ENCODE results near the gene C16orf54. TPM values are rescaled to one million over a fixed set of nuclear protein-coding genes. Genes with fewer than 3 reads are reported as not detected.
"Not testable (repeated sequence)": the region's sequence is repeated elsewhere in the genome, so short reads cannot be mapped to it uniquely, and the experiment has no call there.

Gene C16orf54
- total and polyA plus RNA-seq, 4 experiments from 2014 or later, result 11.8 to 143 (median 97.9) TPM

DNA sequence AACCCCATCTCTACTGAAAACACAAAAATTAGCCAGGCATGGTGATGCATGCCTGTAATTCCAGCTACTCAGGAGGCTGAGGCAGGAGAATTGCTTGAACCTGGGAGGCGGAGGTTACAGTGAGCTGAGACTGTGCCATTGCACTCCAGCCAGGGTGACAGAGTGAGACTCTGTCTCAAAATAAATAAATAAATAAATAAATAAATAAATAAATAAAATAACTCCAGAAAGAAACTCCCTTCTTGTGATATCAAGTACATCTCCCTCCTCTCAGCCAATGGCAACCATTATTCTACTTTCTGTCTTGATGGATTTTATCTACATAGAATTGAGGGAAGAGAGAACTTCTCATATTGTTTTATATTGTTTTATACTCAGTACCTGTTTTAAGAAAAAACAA lies 38.6 kb downstream of the C16orf54 start:
- peaks cover 17 to 38% (median 24%) of the 10 kb centered on the region in 4 donors for H3K4me1 Mint-ChIP-seq
- intact Hi-C loops (cut with micrococcal nuclease); H3K27ac Mint-ChIP-seq: not testable (repeated sequence)

DNA sequence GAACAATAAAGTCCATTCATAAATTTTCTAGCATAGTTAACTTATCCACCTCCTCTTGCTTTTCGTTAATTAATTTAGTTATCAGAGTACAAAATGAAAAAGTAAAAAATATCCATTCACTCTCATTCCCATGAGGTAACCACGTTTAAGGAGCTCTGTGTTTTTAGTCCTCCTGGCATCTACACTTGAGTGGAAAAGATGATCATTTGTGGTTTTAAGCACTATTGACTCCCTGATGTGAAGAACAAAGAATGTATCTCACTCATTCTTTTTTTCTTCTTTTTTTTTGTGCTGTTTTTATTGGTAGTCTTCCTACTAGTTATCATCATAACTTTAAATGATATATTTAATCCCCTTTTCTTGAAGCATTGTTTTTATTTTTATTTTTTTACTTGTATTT lies 40.8 kb downstream of the C16orf54 start:
- no peak overlapping the region for H3K4me3 ChIP-seq (ENCODE audit: low read length in 2 of 2)
- H3K4me1 ChIP-seq (ENCODE audit: insufficient read depth, low read length), result peaks cover 35% of the 10 kb centered on the region
- Mint-ChIP-seq H3K36me3 (no peaks in the 10 kb centered on the region), H3K27ac (peak overlapping the region in 4 of 7 donors; percentile 24 to 86 (median 48)), H3K4me3 (peak overlapping the region in 1 of 8 donors; percentile 29), H3K27me3 (no peaks in the 10 kb centered on the region), H3K9me3 (peaks cover 0 to 2% (median 0%) of the 10 kb centered on the region in 8 donors), H3K4me1 (peaks cover 27 to 50% (median 34%) of the 10 kb centered on the region in 4 donors)
- intact Hi-C loops (cut with micrococcal nuclease), result no loop called here
- no peak overlapping the region for H3K27ac ChIP-seq (ENCODE audit: low read depth, low read length)
- CTCF ChIA-PET (ENCODE audit: partially characterized antibody), result interaction anchor here (0.8 to 1.3 kb wide), 3 partner anchors 16 to 143 kb away, joined by 3 read pairs; no protein-coding TSS in a partner anchor
- no peaks in the 10 kb centered on the region for H3K36me3 ChIP-seq (ENCODE audit: insufficient read depth, low read length)
- no peak for DNase-seq
- H3K27me3 ChIP-seq (ENCODE audit: insufficient read depth, low read length), result no peaks in the 10 kb centered on the region
- no peaks in the 10 kb centered on the region for H3K9me3 ChIP-seq (ENCODE audit: control insufficient read depth in 1 of 2, low read length in 2 of 2)
- POLR2A ChIA-PET (ENCODE audit: partially characterized antibody), result interaction anchor here (0.9 to 8.7 kb wide), 6 partner anchors 34 to 111 kb away, joined by 3 to 148 read pairs (median 4); partner anchors contain the start of genes C16orf54, KIF22, MAZ and PAGR1

More for the DNA sequence above, 38.6 kb downstream of the C16orf54 start:
- H3K27ac ChIP-seq (ENCODE audit: low read depth, low read length); H3K27me3 ChIP-seq (ENCODE audit: insufficient read depth, low read length); H3K4me3 ChIP-seq (ENCODE audit: low read length in 2 of 2); POLR2A ChIA-PET (ENCODE audit: partially characterized antibody); H3K36me3 ChIP-seq (ENCODE audit: insufficient read depth, low read length); CTCF ChIA-PET (ENCODE audit: partially characterized antibody); H3K9me3 ChIP-seq (ENCODE audit: control insufficient read depth in 1 of 2, low read length in 2 of 2); H3K4me3 Mint-ChIP-seq; H3K27me3 Mint-ChIP-seq; H3K9me3 Mint-ChIP-seq; H3K36me3 Mint-ChIP-seq; DNase-seq: not testable (repeated sequence)
- peaks cover 27% of the 10 kb centered on the region for H3K4me1 ChIP-seq (ENCODE audit: insufficient read depth, low read length)

DNA sequence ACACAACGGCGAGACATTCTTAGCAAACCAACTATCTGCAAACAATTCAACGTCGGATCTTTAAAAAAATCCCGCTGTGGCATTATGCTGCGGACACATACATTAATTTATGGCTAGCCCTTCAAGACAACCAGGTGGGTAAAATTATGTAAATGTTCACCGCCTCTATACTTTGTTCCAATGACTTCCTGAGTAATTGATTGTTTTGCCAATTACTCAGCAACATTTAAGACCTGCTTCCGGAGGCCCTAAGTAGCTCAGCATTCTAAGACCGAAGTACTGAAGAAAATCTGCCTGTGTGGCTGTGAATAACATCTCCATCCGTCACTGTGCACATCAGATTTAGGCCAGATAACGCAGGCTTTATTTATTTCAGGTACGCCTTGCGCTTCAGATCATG lies 43.5 kb downstream of the C16orf54 start:
- peaks cover 0 to 2% (median 0%) of the 10 kb centered on the region in 8 donors for H3K9me3 Mint-ChIP-seq
- peak overlapping the region; percentile 75 to 88 (median 82) for H3K4me3 Mint-ChIP-seq
- Histone ChIP-seq H3K36me3 (ENCODE audit: insufficient read depth, low read length) (no peaks in the 10 kb centered on the region), H3K4me3 (ENCODE audit: low read length in 2 of 2) (peak overlapping the region in 1 of 2 donors; percentile 8), H3K9me3 (ENCODE audit: control insufficient read depth in 1 of 2, low read length in 2 of 2) (no peaks in the 10 kb centered on the region), H3K27me3 (ENCODE audit: insufficient read depth, low read length) (no peaks in the 10 kb centered on the region), H3K4me1 (ENCODE audit: insufficient read depth, low read length) (peaks cover 34% of the 10 kb centered on the region), H3K27ac (ENCODE audit: low read depth, low read length) (peak overlapping the region; percentile 61)
- intact Hi-C loops (cut with micrococcal nuclease), result loop anchor here (1.0 kb wide), 5 partner anchors 8 to 103 kb away; partner anchors contain the start of gene C16orf54
- DNase-seq, result peak in 4 of 5 donors; percentile 79 to 86 (median 82)
- H3K27me3 Mint-ChIP-seq, result no peaks in the 10 kb centered on the region
- CTCF ChIA-PET (ENCODE audit: partially characterized antibody), result interaction anchor here (1.1 to 9.2 kb wide), 24 partner anchors 10 to 948 kb away, joined by 3 to 172 read pairs (median 16); partner anchors contain the start of genes C16orf54, KIF22, MVP and PAGR1
- POLR2A ChIA-PET (ENCODE audit: partially characterized antibody), result interaction anchor here (0.6 to 8.7 kb wide), 44 partner anchors 8 to 715 kb away, joined by 3 to 148 read pairs (median 6); partner anchors contain the start of genes ALDOA, C16orf54, CDIPT and CORO1A
- H3K4me1 Mint-ChIP-seq, result peaks cover 25 to 38% (median 32%) of the 10 kb centered on the region in 4 donors
- H3K27ac Mint-ChIP-seq, result peak overlapping the region; percentile 95 to 100 (median 98)
- no peaks in the 10 kb centered on the region for H3K36me3 Mint-ChIP-seq

DNA sequence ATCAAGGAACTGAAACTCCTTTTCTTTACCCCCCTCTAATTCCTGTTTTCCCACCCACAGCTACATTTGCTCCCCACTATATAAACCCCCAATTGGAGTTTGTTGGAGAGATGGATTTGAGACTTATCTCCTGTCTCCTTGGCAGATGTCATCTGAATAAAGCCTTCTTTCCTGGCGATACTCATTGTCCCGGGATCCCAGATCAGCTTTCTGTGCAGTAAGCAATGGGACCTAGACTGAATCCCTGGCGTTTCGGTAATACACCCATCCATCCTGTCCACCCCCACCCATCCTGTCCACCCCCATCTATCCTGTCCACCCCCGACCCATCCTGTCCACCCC lies 44.6 kb downstream of the C16orf54 start:
- Histone ChIP-seq H3K36me3 (ENCODE audit: insufficient read depth, low read length) (no peaks in the 10 kb centered on the region), H3K4me3 (ENCODE audit: low read length in 2 of 2) (peak overlapping the region in 1 of 2 donors; percentile 8), H3K9me3 (ENCODE audit: control insufficient read depth in 1 of 2, low read length in 2 of 2) (no peaks in the 10 kb centered on the region), H3K4me1 (ENCODE audit: insufficient read depth, low read length) (peaks cover 34% of the 10 kb centered on the region), H3K27ac (ENCODE audit: low read depth, low read length) (peak overlapping the region; percentile 61), H3K27me3 (ENCODE audit: insufficient read depth, low read length) (no peaks in the 10 kb centered on the region)
- ChIA-PET CTCF (ENCODE audit: partially characterized antibody) (interaction anchor here (0.6 to 9.2 kb wide), 40 partner anchors 9 to 949 kb away, joined by 3 to 172 read pairs (median 8); partner anchors contain the start of genes C16orf54, KIF22, MVP and PAGR1), POLR2A (ENCODE audit: partially characterized antibody) (interaction anchor here (0.5 to 8.7 kb wide), 36 partner anchors 10 to 419 kb away, joined by 3 to 148 read pairs (median 5); partner anchors contain the start of genes ALDOA, C16orf54, CDIPT and HIRIP3)
- no peaks in the 10 kb centered on the region for H3K36me3 Mint-ChIP-seq
- peaks cover 0 to 2% (median 0%) of the 10 kb centered on the region in 8 donors for H3K9me3 Mint-ChIP-seq
- H3K4me1 Mint-ChIP-seq, result peaks cover 25 to 37% (median 31%) of the 10 kb centered on the region in 4 donors
- DNase-seq, result no peak
- H3K27ac Mint-ChIP-seq, result peak overlapping the region; percentile 95 to 100 (median 98)
- intact Hi-C loops (cut with micrococcal nuclease), result loop anchor here (2.0 kb wide), 2 partner anchors 296 to 304 kb away; partner anchors contain the start of gene INO80E
- H3K27me3 Mint-ChIP-seq, result no peaks in the 10 kb centered on the region
- peak overlapping the region in 6 of 8 donors; percentile 75 to 88 (median 84) for H3K4me3 Mint-ChIP-seq

DNA sequence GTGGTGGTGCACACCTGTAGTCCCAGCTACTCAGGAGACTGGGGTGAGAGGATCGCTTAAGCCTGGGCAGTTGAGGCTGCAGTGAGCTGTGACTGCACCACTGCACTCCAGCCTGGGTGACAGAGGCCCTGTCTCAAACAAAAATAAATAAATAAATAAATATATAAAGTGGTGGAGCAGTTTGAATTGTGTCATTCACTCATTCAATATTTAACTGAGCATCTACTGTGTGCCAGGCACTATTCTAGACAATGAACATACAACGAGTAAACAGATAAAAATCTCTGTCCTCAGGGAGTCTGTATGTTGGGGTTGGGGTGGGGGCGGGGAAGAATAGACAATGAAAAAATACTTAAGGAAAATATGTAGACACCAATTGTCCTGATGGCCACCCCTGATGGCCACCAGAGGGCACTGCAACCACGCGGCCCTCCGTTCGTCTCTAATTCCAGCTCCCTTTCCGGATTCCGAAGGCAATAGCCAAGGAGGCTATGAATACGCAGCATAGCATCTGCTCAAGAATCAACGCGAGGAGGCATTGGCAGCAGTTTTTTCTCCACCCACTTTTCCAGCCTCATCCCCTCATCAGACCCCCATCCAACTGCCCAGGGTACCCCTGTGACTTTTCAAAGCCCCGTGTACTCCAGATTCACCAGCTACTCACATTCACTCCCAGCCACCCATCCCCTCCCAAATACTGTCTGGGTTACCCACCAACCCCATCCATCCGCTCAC lies 45.4 kb downstream of the C16orf54 start:
- Mint-ChIP-seq H3K9me3 (peaks cover 0 to 2% (median 0%) of the 10 kb centered on the region in 8 donors), H3K4me3 (peak overlapping the region; percentile 75 to 87 (median 80)), H3K27me3 (no peaks in the 10 kb centered on the region), H3K36me3 (no peaks in the 10 kb centered on the region), H3K27ac (peak overlapping the region; percentile 95 to 100 (median 98)), H3K4me1 (peaks cover 25 to 37% (median 31%) of the 10 kb centered on the region in 4 donors)
- Histone ChIP-seq H3K4me1 (ENCODE audit: insufficient read depth, low read length) (peaks cover 34% of the 10 kb centered on the region), H3K27me3 (ENCODE audit: insufficient read depth, low read length) (no peaks in the 10 kb centered on the region), H3K4me3 (ENCODE audit: low read length in 2 of 2) (peak overlapping the region in 1 of 2 donors; percentile 11), H3K27ac (ENCODE audit: low read depth, low read length) (peak overlapping the region; percentile 61), H3K36me3 (ENCODE audit: insufficient read depth, low read length) (no peaks in the 10 kb centered on the region), H3K9me3 (ENCODE audit: control insufficient read depth in 1 of 2, low read length in 2 of 2) (no peaks in the 10 kb centered on the region)
- intact Hi-C loops (cut with micrococcal nuclease), result loop anchor here (1.0 to 2.0 kb wide), 7 partner anchors 21 to 321 kb away; partner anchors contain the start of genes INO80E, KIF22 and PAGR1
- POLR2A ChIA-PET (ENCODE audit: partially characterized antibody), result interaction anchor here (0.5 to 8.7 kb wide), 33 partner anchors 11 to 420 kb away, joined by 3 to 148 read pairs (median 5); partner anchors contain the start of genes ALDOA, C16orf54, CDIPT and HIRIP3
- DNase-seq, result peak; percentile 78 to 79 (median 79)
- CTCF ChIA-PET (ENCODE audit: partially characterized antibody), result interaction anchor here (0.7 to 9.2 kb wide), 45 partner anchors 9 to 355 kb away, joined by 3 to 172 read pairs (median 7); partner anchors contain the start of genes CDIPT, KIF22, MVP and PAGR1

DNA sequence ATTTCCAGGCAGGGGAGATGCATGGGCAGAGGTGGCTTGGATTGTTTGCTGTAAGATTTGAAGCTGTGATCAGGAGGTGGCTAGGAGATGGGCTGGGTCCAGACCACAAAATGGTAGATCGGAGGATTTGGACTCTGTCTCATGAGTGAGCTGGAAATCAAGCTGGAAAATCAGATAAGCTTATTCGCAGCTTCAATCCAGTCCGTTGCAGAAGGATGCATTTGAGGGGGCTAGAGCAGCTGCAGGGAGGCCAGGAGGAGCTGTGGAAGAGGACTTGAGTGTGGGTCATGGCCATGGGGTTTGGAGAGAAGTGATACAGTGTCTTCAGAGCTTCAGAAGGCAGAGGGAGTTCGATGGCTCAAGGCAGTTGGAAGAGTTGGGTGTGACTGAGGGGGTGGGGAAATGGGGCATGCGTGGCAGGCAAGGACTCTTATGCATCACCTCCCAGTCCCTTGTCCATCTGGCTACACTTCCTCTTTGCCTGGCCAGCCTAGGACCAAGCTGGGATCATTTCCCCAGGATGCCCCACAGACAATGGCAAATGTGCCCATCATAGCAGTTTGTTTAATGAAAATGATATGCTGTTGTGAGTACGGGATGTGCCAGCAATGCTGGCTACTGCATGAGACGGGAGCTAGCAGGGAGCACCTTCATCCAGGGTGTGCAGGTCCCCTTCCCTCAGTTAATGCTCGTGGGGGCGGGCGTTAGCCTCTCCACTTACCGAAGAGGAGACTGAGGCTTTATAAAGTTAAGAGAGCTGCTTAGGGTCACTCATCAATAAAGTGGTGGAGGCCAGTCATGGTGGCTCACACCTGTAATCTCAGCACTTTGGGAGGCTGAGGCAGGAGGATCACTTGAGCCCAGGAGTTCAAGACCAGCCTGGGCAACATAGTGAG lies 46.2 kb downstream of the C16orf54 start:
- Mint-ChIP-seq H3K27ac (peak overlapping the region in 6 of 7 donors; percentile 8 to 69 (median 48)), H3K4me3 (no peak overlapping the region), H3K27me3 (no peaks in the 10 kb centered on the region), H3K9me3 (peaks cover 0 to 2% (median 0%) of the 10 kb centered on the region in 8 donors), H3K4me1 (peaks cover 25 to 37% (median 30%) of the 10 kb centered on the region in 4 donors), H3K36me3 (no peaks in the 10 kb centered on the region)
- CTCF ChIA-PET (ENCODE audit: partially characterized antibody), result interaction anchor here (0.6 to 9.2 kb wide), 42 partner anchors 8 to 756 kb away, joined by 3 to 172 read pairs (median 7); partner anchors contain the start of genes CDIPT, KIF22, MVP and PAGR1
- POLR2A ChIA-PET (ENCODE audit: partially characterized antibody), result interaction anchor here (0.6 to 8.7 kb wide), 30 partner anchors 12 to 366 kb away, joined by 3 to 148 read pairs (median 6); partner anchors contain the start of genes ALDOA, C16orf54, HIRIP3 and KIF22
- Histone ChIP-seq H3K4me3 (ENCODE audit: low read length in 2 of 2) (no peak overlapping the region), H3K27ac (ENCODE audit: low read depth, low read length) (no peak overlapping the region), H3K9me3 (ENCODE audit: control insufficient read depth in 1 of 2, low read length in 2 of 2) (no peaks in the 10 kb centered on the region), H3K4me1 (ENCODE audit: insufficient read depth, low read length) (peaks cover 34% of the 10 kb centered on the region), H3K36me3 (ENCODE audit: insufficient read depth, low read length) (no peaks in the 10 kb centered on the region), H3K27me3 (ENCODE audit: insufficient read depth, low read length) (no peaks in the 10 kb centered on the region)
- intact Hi-C loops (cut with micrococcal nuclease), result loop anchor here (1.0 to 2.0 kb wide), 7 partner anchors 22 to 322 kb away; partner anchors contain the start of genes INO80E, KIF22 and PAGR1
- DNase-seq, result no peak
